GM21737 (cell line): ENCODE data around the gene STRA6.

Experiments used
- ATAC-seq: cut with Tn5 transposase; IDR thresholded peaks from one replicate; pipeline ENCODE4 v1.9.1; 2021; ENCODE audit warnings: mild to moderate bottlenecking, moderate library complexity; ENCODE audit not compliant: unreplicated experiment

Gene STRA6

DNA sequence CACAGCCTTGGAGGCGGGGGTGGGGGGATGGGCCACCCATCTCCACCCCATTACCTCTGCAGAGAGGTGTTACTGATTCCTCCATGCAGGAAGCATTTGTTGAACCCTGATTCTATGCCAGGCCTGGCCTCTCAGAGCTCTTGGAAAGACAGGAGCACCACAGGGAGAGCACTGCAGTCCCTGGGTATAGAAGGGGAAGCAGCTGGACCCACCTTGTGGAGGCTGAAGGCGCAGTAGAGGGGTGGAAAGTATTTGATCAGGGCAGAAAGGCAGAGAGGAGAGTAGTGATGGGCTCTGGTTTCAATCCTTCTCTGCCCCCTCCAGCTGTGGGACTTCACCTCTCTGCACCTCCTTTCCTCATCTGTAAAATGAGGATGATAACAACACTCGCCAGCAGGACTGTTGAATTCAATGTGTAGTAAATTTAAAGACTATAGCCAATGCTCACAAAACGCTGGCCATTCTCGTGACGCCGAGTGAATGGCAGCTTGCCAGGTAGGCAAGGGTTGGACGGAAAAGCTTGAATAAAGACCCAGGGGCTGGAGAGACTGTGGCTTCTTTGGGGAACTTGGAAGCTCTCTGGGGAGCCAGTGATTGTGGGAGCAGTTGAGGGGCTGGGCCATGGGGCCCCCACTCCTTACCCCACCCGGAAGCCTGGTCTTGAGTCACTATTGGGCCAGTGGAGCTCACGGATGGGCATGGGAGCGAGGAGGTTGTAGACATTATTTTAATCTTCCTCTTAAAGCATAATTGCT lies 25.6 kb upstream of the STRA6 start:
- no peak for ATAC-seq

DNA sequence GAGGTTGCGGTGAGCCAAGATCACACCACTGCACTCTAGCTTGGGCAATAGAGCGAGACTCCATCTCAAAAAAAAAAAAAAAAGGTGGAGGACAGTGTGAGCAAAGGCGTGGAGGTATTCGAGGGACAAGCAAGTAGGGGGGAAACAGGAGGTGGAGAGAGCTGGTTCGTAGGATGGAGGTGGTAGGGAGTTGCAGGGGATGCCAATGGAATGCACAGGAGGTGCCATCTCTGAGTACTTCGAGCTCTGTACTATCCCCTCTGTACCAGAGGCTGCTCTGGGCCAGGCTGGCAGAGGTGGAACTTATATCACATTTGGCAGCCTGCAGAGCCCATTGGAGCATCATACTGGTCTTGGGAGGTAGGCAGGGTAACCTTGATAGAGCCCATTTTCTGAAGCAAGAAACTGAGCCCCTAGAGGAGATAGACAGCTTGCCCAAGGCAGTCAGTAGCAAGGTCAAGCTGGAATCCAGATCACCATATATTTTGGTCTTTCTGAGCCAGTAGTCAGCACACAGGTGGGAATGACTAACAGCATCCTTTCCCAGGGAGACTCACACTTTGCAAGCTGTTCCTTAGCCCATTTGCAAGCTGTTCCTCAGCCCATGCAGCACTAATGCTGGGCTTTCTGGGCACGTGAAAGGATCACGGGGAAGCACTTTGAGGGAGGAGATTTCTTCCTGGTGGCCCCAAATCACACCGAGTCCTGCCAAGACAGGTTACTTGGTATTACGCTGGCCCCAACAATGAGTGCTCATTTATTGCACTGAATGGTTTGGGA lies 24.4 kb upstream of the STRA6 start:
- no peak for ATAC-seq

DNA sequence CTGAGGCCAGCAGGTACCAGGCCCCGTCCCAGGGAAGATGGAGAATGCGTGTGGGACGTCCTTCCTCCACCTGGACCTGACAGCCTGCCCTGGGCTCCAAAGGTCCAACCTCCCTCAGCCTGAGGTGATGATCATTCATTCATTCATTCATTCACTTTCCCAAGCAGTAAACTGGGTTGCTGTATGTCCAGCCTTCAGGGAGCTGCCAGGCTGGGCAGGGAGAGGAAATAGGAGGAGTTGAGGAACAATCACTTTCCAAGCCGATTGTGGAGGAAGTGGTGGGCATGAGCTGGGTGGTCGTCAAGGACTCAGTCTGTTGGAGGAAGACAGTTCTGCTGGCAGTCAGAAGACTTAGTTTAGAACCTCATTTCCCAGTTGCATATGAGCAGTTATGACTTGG lies 23.3 kb upstream of the STRA6 start:
- no peak for ATAC-seq

DNA sequence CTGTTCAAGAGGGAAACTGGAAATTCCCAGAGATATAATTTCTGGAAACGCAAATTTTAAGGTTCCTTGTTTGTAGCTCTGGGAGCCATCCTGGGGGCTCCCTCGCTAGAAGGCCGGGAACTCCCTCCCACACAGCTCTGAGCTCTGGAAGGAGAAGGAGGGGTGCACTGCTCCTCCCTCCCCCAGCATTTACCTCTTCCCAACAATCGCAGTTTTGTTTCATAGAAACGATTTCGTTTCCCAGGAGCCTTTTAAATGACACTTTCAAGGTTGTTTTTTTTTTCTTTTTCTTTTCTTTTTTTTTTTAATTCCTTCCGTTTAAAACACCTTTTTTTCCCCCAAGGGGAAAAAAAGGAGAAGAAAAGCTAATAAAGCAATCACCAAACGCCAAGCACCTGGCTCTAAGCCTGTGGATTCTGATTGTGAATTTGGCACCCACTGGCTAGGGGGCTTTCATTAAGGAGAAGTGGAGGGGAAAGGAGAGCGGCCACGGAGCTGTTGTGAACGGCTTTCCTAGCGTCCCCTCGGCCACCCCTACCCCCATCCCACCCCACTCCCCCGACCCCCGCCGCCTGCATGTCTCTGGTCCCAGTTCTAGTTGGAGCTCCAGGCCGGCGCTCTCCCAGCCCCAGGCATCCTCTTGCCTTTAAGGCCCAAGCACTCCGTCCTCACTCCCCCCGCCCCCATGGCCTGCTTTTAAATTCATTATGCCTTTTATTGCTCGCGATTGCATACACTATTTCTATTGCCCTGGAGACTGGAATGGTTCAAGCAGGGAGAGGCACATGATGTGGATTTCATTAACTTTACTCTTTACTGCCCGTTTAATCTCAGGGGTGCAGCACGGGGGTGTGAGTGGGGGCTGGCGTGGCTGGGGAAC lies 19.9 kb upstream of the STRA6 start:
- no peak for ATAC-seq

DNA sequence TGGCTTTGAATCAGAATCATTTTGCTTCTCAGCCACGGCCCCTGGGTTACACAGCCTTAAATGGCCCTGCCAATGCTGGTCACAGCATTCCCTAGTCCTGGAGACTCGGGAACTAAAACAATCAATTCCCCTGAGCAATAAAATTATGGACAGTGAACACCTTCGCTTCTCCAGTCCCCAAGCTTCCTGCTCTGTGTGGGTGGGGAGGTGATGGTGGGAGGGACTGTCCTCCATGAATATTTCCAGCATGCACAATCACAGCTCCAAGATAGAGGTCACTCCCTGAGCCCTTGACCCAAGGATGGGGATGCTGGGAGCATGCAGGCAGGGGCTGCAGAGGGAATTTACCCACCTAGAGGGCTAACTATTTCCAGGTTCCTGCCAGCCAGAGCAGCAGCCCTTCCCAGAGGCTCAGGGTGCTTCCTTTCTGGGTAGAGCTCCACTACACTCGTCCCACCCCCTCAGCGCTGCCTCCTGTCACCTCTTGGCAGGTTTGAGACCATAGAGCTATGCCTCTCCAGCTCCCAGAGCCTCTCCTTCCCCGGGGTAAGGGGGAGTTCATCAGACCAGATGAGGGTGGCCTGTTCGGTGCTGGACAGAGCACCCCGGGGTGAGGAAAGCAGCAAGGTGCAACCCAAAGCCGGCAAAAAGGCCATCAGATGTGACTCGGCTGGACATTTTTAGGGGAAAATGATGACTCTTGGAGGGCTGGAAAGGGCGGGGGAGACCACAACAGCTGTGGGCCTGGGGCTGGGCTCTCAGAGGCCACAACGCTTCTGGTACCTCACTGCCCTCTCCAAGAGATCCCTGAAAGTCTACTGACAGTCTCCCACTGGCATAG lies 19.0 kb upstream of the STRA6 start:
- no peak for ATAC-seq

DNA sequence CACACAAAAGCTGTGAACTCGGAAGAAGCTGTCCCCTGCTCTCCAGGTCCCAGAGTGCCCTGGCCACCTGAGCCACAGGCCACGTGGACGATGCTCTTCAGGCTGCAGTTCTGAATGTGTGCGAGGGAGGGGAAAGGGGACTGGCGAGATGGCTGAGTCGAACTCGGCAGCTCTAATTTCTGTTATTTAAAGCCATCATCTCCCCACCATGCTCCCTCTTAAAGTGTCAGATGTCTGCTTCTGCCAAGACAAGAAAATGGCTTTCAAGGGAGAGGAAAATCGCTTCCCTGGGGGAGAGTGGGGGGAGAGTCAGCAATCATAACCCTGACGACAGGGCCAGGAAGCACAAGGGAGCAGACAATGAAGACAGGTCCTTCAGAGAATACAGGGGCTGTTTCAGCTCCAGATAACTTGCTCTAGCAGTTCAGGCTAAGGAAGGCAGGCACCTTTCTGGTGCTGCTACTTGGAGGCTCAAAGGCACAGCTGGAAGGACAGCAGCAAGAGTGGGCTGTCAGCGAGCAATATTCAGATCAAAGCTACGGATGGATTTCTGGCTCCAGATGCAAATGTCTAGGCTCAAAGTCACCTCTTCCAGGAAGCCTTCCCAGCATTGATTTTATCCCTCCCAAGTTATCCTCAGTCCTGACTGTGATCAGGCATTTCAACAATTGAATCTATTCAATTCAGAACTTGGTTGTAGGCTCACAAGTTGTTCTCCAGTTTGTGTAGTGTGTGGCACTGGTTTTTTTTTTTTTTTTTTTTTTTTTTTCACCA lies 18.1 kb upstream of the STRA6 start:
- ATAC-seq: no peak

DNA sequence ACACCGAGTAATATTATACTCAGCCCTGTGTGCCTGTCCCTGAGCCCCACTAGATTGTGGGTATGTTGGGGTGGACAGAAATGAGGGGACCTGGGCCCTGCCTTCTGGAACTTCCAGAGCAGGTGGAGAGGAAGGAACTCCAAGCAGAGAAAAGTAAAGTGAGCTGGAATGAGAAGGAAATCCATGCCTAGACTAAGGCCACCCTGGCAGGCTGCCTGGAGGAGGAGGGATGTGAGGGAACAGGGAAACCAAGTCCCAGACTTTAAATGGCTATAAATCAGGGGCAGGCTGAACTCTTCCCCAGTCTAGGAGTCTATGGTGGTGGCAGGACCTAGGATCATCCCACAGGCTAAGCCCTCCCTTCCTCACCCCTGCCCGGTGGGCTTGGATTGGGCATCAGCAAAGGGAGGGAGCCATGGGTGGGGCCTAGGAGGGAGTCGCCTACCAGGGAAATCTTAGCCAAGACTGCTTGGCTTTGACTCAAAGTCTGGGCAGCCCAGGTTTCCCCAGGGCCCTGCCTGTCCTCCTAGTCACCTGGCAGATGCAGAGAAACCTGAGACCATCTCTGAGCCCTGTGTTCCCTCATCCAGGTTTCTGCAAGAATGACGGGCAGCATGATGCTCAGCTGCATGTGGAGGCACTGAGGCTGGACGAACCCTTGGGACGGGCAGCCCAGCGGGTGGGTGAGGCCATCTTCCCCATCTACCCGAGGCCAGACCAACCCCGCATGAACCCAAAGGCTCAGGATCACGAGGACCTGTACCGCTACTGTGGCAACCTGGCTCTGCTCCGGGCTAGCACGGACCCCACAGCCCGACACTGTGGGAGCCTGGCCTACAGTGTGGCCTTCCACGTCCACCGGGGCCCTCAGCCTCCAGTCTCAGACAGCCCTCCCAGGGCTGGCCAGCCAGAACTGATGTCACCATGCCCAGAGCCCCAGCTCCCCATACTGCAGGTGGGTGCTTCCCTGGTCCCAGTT lies 15.6 kb upstream of the STRA6 start:
- no peak for ATAC-seq

DNA sequence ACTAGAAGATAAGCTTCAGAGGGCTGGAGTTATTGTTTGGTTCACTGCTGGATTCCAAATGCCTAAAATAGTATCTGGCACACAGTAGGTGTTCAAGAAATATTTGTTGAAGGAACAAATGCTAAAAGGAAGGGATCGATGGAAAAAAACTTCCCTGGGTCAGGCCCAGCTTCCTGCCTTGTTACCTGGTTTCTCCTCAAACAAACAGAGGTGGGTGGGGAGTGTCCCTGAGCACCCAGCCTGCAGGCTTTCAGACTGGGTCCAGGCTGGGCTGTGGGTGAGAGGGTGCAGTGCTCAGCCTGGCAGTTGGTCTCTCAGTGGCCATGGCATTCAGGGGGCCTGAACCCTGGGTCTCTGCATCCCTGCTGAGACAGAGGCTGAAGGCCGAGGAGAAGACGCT lies 14.4 kb upstream of the STRA6 start:
- no peak for ATAC-seq

DNA sequence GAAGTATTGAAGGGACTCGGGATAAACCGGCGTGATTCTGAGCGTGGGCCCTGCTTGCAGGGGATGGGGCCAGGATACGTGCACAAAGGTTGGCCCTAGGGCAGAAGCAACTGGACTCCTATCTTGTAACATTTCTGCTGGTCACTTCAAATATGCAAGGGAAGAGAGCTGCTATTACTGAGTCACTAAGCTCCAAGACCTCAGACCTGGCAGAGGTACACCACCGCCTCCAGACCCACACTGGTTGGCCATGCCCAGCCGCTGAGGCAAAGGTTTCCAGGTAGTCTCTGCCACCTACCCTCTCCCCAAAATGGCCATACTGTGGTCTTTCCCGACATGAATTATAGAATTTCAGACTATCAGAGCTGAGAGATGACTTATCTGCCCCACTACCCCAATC lies 13.4 kb upstream of the STRA6 start:
- ATAC-seq: no peak

DNA sequence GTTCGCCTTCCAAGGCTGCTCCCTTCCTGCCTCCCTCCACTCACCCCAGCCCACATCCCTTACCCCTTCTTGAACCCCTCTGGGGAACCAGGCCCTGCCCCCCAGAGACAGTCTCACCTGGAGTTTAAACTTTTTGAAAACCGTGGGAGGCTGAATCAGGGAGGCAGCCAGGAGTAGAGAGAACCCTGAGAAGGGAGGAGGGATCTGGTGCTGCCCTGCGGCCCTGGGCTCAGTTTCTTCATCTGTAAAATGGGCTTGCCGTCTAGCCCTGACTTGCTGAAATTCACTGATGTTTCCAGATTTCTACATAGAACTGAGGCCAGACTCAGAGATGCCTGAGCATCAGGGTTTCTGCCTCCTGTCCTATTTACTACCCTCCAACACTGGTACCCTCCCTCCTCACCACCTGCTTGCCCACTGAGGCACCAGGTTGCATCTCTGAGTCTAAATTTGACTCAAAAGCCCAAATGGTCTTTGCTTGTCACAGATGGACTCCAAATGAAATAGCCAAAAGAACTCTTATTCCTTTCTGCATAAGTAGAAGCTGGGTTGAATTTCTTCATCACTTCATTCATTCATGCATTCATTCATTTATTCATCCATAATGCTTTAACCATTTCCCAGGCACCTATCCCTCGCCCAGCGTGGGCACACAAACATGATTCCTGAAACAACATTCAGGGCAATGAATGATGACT lies 11.9 kb upstream of the STRA6 start:
- ATAC-seq: no peak

DNA sequence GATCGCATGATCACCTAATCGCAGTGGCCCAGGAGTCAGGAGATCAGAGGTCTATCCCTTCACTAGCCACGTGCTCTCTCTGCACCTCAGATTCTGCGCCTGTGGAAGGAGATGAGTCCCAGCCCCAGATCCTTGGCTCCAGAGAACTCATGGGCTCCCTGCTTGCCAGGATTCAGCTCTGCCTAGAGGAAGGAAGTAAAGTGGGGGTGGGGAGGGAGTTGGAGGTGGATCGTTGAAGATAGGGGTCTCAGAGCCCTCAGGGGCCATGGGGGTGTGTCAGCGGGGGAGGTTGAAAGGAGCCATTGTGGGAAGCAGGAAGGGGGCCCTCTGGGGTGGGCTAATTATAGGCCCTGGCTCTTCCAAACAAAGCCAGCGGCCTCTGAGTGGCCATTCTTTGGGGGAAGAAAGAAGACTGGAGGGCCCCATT lies 11.3 kb upstream of the STRA6 start:
- ATAC-seq: no peak

DNA sequence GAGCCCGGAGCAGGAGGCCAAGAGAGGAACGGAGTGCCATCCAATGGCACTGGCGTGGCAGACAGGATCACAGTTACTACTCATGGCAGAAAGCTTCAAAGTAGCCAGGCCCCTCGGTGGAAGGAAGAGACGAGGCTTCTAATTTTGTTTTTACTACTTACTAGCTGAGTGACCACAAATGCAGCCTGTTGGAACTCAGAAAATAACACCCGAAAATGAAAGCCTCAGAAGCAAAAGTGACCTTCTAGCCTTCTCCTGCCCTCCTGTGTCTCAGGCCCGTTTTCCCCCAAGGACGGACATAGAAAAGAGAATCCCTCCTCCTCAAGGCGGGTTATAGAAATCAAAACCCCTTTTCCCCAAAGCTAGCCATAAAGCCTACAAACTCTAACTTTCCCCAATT lies 9.9 kb upstream of the STRA6 start:
- no peak for ATAC-seq

DNA sequence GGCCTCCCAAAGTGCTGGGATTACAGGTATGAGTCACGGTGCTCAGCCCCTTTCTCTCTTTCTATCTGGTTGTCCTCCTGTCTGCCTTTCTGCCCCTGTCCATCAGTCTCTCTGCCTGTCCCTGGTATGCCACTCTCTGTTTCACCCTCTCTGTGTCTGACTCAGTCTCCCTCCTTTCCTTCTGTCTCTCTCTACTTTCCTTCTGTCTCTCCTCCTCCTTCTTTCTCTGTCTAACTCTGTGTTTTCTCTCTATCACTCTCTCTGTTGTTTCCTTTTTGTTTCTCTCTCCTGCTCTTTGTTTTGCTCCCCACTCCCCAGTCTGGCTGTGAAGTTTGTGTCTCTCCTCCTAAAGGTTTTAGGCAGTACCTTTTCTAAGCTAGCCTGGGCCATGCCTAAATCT lies 9.1 kb upstream of the STRA6 start:
- no peak for ATAC-seq

DNA sequence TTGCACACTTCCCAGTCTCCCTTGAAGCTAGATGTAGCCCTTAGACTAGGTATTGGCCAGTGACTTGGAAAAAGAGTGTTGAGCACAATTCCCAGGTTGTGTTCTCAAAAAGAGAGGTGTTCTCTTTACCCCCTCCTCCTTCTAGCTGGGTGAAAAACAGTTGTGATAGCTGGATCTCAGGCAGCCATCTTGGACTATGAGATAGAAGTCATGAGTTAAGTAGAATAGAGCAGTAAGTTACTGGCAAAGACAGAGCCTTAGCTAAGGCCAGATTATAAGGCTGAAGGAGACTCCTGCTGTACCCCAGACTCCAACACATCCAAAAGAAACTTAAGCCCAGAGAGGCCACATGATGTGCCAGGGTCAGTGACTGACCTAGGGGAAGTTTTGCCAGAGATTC lies 8.1 kb upstream of the STRA6 start:
- no peak for ATAC-seq

DNA sequence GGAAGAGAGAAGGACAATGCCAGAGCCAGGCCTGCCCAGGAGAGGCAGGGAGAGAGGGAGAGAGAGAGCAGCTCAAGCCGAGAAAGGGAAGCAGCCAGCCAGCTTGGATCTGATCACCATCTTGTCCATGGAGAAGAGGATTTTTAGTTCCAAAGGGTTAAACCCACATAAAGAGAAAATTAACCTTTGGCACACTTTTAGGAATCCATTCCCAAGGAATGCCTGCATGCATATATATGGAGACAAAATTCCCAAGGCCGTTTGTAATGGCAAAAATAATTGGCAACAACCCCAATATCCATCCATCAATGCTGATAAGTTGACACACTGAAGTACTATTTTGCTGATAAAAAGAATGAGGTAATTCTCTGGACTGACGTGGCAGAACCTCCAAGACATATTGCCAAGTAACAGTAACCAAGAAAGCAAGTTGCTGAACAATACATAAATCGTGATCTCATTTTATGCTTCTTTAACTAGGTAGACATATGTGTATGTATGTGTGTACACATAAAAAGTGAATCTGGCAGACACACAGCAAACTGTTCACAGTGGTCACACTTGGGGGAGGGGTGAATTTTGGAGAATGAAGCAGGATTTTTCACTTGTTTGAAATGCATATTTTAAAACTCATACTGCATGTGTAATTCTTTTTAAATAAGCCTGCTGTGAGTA lies 7.5 kb upstream of the STRA6 start:
- ATAC-seq: no peak

DNA sequence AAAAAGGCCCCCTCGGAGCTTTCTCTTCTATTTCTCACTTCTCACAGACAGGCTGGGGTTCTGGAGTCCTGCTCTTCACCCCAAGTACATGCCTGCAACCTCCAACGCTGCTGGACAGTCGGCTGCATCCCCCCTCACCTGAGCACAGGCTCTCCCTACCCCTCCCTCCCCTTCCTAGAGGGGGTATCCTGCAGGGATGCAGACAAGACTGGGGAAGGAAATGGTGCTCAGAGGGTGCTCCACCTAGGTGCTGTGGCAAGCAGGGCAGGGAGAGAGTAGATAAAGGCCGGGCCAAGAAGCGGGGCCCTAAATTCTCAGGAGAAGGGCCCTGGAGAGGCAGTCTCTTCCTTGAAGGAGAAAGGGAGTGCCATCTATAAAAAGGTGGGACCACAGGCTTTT lies 7.0 kb upstream of the STRA6 start:
- no peak for ATAC-seq

DNA sequence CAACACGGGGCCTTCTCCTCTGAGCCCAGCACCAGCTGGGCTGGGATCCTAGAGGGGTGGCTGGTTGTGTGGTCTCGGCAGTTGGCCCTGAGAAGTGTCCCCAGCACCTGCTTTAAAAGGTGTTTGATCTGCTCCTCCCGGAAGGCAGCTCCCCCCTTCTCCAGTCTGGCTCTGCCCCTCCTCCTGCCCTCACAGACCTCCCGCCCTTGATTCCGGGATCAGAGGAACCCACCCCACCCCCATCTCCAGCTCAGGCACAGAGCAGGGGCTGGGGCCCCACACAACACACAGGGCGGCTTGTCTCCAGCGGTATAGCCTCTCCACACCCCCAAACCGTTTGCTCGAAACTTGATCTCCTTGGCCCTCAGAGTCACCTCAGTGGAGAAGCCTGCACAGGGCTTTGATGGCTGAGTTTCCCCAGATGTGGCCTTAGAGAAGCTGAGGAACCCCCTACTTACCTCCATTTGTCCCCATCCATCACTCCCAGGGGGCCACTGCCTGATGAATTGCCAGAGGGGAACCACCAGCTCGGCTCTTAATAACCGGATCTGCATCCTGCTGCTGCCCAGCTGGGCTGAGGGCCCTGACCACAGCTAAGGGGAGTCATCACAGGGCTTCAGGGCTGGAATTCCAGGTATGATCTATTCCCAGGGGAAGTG lies 6.4 kb upstream of the STRA6 start:
- ATAC-seq: no peak
